Astrocyte of the spinal cord (primary cell): ENCODE measurements around the gene GOLGA8B.

Experiments
- DNase-seq: peaks from one replicate; pipeline ENCODE4 v3.0.0; 2011; ENCODE audit warnings: low read depth, low spot score
- H3K4me3 ChIP-seq: 2 replicates; pipeline ENCODE4 v1.5.1; 2011; ENCODE audit warnings: low read depth, mild to moderate bottlenecking, low read length, moderate library complexity
- CTCF ChIP-seq: IDR thresholded peaks from 2 replicates; pipeline ENCODE4 v1.5.1; 2012; ENCODE audit warnings: low read depth, mild to moderate bottlenecking, low read length, inconsistent platforms
- in situ Hi-C: cut with HindIII; loops from 2 replicates; pipeline ENCODE4 v1.10.0; 2017; ENCODE audit warnings: low sequenced_read_pairs

GOLGA8B gene

DNA sequence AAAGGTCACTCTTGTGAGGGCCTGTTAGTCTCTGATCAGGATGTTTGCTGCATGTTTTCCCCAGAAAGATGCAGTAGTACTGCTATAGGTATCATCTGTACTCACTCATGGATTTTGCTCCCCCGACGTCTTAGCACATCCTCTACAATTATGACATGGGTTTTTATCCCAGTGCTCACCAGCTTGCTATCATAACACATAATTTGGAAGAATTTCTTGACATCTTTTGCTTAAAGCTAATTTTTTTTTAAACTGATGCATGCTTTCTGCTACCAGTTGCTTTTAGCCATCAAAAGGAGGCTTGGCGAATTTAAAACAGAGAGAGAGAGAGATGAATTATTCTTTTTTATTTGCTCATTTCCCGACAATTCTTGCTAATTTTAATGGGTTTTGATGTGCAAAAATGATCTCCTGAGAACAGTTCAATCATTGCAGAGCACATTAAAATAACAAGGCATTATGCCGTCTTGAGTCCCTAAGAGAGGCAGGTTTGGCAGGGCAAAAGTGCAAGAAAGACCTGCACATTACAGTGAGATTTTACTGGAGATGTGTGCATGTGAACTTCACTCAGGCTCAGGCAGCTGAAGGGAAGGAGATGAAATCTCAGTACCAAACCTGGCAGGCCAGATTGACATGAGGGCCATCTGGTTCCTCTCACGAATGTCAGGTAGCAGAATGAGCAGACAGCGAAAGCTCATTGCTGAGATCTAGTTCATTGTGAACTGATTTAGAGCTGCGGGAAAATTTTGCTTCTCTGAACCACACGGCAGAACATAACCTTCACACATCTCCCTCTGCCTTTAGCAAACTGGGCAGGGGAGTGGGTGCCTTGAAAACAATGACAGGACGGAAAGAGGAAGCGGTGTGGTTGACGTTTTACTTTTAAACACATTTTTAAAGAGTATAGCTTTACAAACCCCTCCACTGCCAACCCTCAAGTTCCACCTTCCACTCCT, 25.9 kb upstream of the GOLGA8B start:
- DNase-seq: no peak
- no peak for TF ChIP-seq CTCF
- no peak overlapping the region for H3K4me3 ChIP-seq
- in situ Hi-C loops: no loop called here

DNA sequence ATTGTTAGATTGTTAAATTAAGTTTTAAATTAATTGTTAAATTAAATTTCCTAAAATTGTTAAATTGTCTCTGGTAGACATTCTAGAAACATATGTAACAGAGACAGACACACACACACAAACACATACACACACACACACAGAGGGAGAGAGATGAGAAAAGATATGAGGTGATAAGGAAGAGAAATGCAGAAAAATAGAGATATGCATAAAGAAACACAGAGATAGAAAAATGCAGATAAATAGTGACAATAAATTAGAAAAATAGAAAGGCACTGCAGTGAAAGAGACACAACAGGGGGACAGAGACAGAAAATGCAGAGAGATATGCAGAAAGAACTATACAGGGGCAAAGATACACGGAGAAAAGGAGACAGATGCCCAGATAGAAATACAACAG, 25.1 kb upstream of the GOLGA8B start:
- H3K4me3 ChIP-seq: no peak overlapping the region
- no peak for DNase-seq
- in situ Hi-C loops: no loop called here
- TF ChIP-seq CTCF: no peak

DNA sequence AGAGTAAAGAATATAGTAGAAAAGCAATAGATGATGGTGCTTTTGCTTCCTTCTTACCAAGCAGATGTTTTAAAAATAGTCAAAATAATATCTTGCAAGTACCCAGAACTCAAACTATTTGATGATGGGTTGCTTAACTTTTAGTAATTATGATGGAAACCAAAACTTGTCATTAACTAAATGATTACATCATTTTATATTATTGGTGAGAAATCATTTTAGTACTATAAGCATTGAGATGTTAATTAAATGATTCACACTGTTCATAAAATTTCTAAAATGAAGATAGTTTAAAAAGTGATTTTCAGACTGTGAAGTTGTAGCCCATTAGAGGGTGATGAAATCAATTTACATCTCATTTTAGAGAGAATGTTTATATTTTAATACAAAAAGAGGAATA, 24.4 kb upstream of the GOLGA8B start:
- H3K4me3 ChIP-seq: no peak overlapping the region
- in situ Hi-C loops: no loop called here
- TF ChIP-seq CTCF: no peak
- DNase-seq: no peak

GRCh38 chr15:34606545-34606944, 23.1 kb upstream of the GOLGA8B start:
- in situ Hi-C loops: no loop called here
- no peak overlapping the region for H3K4me3 ChIP-seq
- no peak for DNase-seq
- no peak for TF ChIP-seq CTCF

GRCh38 chr15:34606131-34606530, 22.7 kb upstream of the GOLGA8B start:
- in situ Hi-C loops: no loop called here
- H3K4me3 ChIP-seq: no peak overlapping the region
- no peak for TF ChIP-seq CTCF
- DNase-seq: no peak

GRCh38 chr15:34603095-34603494, 19.6 kb upstream of the GOLGA8B start:
- no peak for DNase-seq

More at GRCh38 chr15:34603095-34603494, 19.6 kb upstream of the GOLGA8B start:
- TF ChIP-seq CTCF: no peak
- no peak overlapping the region for H3K4me3 ChIP-seq
- in situ Hi-C loops: no loop called here
